Naive thymus-derived CD4-positive, alpha-beta T cell (primary cell): ENCODE data around the gene RGS6. TPM values are rescaled to one million over a fixed set of nuclear protein-coding genes. Genes with fewer than 3 reads are reported as not detected.
A peak's percentile ranks its signal among the peaks of the same experiment; 100 is the strongest.

ENCODE experiments used
- ATAC-seq: fragments of 150-1000 bp; cut with Tn5 transposase; 2 replicates; pipeline ENCODE4 v1.10.0; 2021; ENCODE audit warnings: mild to moderate bottlenecking, moderate library complexity
- CTCF ChIA-PET: fragments of 350-600 bp; sonication (Branson Sonifier 250); formaldehyde crosslinking; loops from one replicate; lab custom pipeline; 2021; ENCODE audit warnings: antibody characterized with exemption; lab: Charles Lee
- POLR2A ChIA-PET: fragments of 350-600 bp; sonication (Branson Sonifier 250); formaldehyde crosslinking; loops from one replicate; lab custom pipeline; 2021; ENCODE audit warnings: antibody characterized with exemption, inconsistent platforms; lab: Charles Lee
- DNase-seq, 9 donors: peaks; one replicate each; pipeline versions ENCODE4 v3.0.0 to v3.0.0-alpha.2; 2020 to 2022; ENCODE audit warnings: mixed read lengths in 1 of 9
- H3K27ac ChIP-seq: one replicate; pipeline ENCODE4 v1.7.0; 2013; ENCODE audit warnings: mild to moderate bottlenecking, low read depth, low read length, moderate library complexity
- H3K27me3 ChIP-seq, 2 donors: one replicate each; pipeline ENCODE4 v1.7.0; 2013; ENCODE audit warnings: low read length in 2 of 2, mild to moderate bottlenecking in 2 of 2, moderate library complexity in 2 of 2; ENCODE audit not compliant: control insufficient read depth in 2 of 2, insufficient read depth in 2 of 2
- H3K36me3 ChIP-seq, 3 experiments: 1 replicate in 2 of 3; 2 replicates in 1 of 3; pipeline ENCODE4 v1.7.0; 2013; ENCODE audit warnings: low read length in 3 of 3, mild to moderate bottlenecking in 3 of 3, moderate library complexity in 1 of 3; ENCODE audit not compliant: insufficient read depth in 3 of 3, control insufficient read depth in 2 of 3
- H3K4me1 ChIP-seq, 2 donors: one replicate each; pipeline ENCODE4 v1.7.0; 2013; ENCODE audit warnings: low read length in 2 of 2, mild to moderate bottlenecking in 2 of 2, moderate library complexity in 1 of 2; ENCODE audit not compliant: control insufficient read depth in 2 of 2, insufficient read depth in 2 of 2
- H3K4me3 ChIP-seq: 2 replicates; pipeline ENCODE4 v1.7.0; 2013; ENCODE audit warnings: mild to moderate bottlenecking, low read length
- H3K9me3 ChIP-seq, 3 experiments: 1 replicate in 2 of 3; 2 replicates in 1 of 3; pipeline ENCODE4 v1.7.0; 2013; ENCODE audit warnings: low read length in 3 of 3; ENCODE audit not compliant: control insufficient read depth in 2 of 3
- H3K27ac Mint-ChIP-seq, 9 donors: one replicate each; pipeline ENCODE4 v1.8.0; 2020 to 2022; ENCODE audit warnings: mixed read lengths in 9 of 9, mild to moderate bottlenecking in 8 of 9, moderate library complexity in 5 of 9, inconsistent platforms in 2 of 9
- H3K27me3 Mint-ChIP-seq, 5 donors: one replicate each; pipeline ENCODE4 v1.8.0; 2021 to 2022; ENCODE audit warnings: mixed read lengths in 5 of 5, mild to moderate bottlenecking in 1 of 5
- H3K36me3 Mint-ChIP-seq, 5 donors: one replicate each; pipeline ENCODE4 v1.8.0; 2020 to 2022; ENCODE audit warnings: mixed read lengths in 5 of 5, mild to moderate bottlenecking in 3 of 5, inconsistent platforms in 1 of 5
- H3K4me1 Mint-ChIP-seq, 7 donors: one replicate each; pipeline ENCODE4 v1.8.0; 2020 to 2022; ENCODE audit warnings: mixed read lengths in 7 of 7, mild to moderate bottlenecking in 3 of 7, inconsistent platforms in 1 of 7
- H3K4me3 Mint-ChIP-seq, 10 donors: one replicate each; pipeline ENCODE4 v1.8.0; 2020 to 2022; ENCODE audit warnings: mild to moderate bottlenecking in 10 of 10, mixed read lengths in 10 of 10, moderate library complexity in 6 of 10, inconsistent platforms in 2 of 10
- H3K9me3 Mint-ChIP-seq, 11 donors: one replicate each; pipeline ENCODE4 v1.8.0; 2020 to 2022; ENCODE audit warnings: mixed read lengths in 11 of 11, mild to moderate bottlenecking in 4 of 11, inconsistent platforms in 1 of 11, moderate library complexity in 1 of 11
- intact Hi-C, 2 donors: fragments of 100-400 bp; cut with micrococcal nuclease; formaldehyde crosslinking; loops; one replicate each; pipeline ENCODE4 v1.15.1; 2023
- polyA plus RNA-seq, 2 donors: library from polyadenylated mRNA; unstranded; fragments of 300-500 nt; fragmentation: Illumina TruSeq; gene quantifications; one replicate each; pipeline ENCODE4 v1.2.3, GENCODE V29; 2021
- total RNA-seq, 6 experiments: library from RNA in 5 of 6; stranded (reverse) in 5 of 6; gene quantifications; 1 replicate in 5 of 6; 2 replicates in 1 of 6; pipeline ENCODE4 v1.2.3 and lab custom pipeline; 2021 to 2026

RGS6 gene
- total and polyA plus RNA-seq, 7 experiments from 2014 or later, result 0.29 to 0.97 TPM; not detected in 5

GRCh38 chr14:72515779-72516770, 583.8 kb downstream of the RGS6 start:
- Histone ChIP-seq H3K4me1 (peaks cover 28 to 29% of the 10 kb centered on the region in 2 donors), H3K9me3 (no peaks in the 10 kb centered on the region), H3K36me3 (no peaks in the 10 kb centered on the region), H3K27me3 (no peaks in the 10 kb centered on the region), H3K4me3 (no peak overlapping the region), H3K27ac (no peak overlapping the region)
- intact Hi-C loops, result loop anchor here in 1 of 2 donors (5.0 kb wide), 1 partner anchor 196 kb away; no protein-coding TSS in a partner anchor
- peaks cover 28 to 75% (median 44%) of the 10 kb centered on the region in 7 donors for H3K4me1 Mint-ChIP-seq
- H3K4me3 Mint-ChIP-seq, result peak overlapping the region in 1 of 10 donors; percentile 11
- peak overlapping the region in 2 of 9 donors; percentile 15 to 61 for H3K27ac Mint-ChIP-seq
- ATAC-seq, result no peak
- CTCF ChIA-PET, result interaction anchor here (0.7 to 10.7 kb wide), 7 partner anchors 11 to 436 kb away, joined by 3 to 116 read pairs (median 3); partner anchors contain the start of gene DPF3
- DNase-seq, result no peak
- peaks cover 0 to 18% (median 6%) of the 10 kb centered on the region in 11 donors for H3K9me3 Mint-ChIP-seq
- H3K27me3 Mint-ChIP-seq, result peaks cover 0 to 6% (median 0%) of the 10 kb centered on the region in 5 donors
- POLR2A ChIA-PET, result interaction anchor here (0.8 kb wide), 1 partner anchor 21 kb away, joined by 3 read pairs; no protein-coding TSS in a partner anchor
- peaks cover 0 to 16% (median 0%) of the 10 kb centered on the region in 5 donors for H3K36me3 Mint-ChIP-seq

GRCh38 chr14:72516936-72517700, 584.9 kb downstream of the RGS6 start:
- no peak overlapping the region for H3K4me3 ChIP-seq
- DNase-seq (peak; percentile 42 to 78 (median 74)), ATAC-seq (peak; percentile 75)
- Mint-ChIP-seq H3K4me3 (peak overlapping the region in 9 of 10 donors; percentile 11 to 77 (median 40)), H3K27ac (peak overlapping the region in 4 of 9 donors; percentile 41 to 61 (median 48)), H3K36me3 (peaks cover 0 to 25% (median 0%) of the 10 kb centered on the region in 5 donors), H3K9me3 (peaks cover 0 to 23% (median 9%) of the 10 kb centered on the region in 11 donors), H3K27me3 (peaks cover 0 to under 1% (median 0%) of the 10 kb centered on the region in 5 donors), H3K4me1 (peaks cover 28 to 82% (median 44%) of the 10 kb centered on the region in 7 donors)
- no peaks in the 10 kb centered on the region for H3K9me3 ChIP-seq
- POLR2A ChIA-PET, result interaction anchor here (0.8 kb wide), 1 partner anchor 22 kb away, joined by 3 read pairs; no protein-coding TSS in a partner anchor
- no peaks in the 10 kb centered on the region for H3K27me3 ChIP-seq
- CTCF ChIA-PET, result interaction anchor here (0.7 to 10.7 kb wide), 7 partner anchors 15 to 432 kb away, joined by 3 to 116 read pairs (median 3); partner anchors contain the start of gene DPF3
- no peaks in the 10 kb centered on the region for H3K36me3 ChIP-seq
- H3K4me1 ChIP-seq, result peaks cover 28 to 36% of the 10 kb centered on the region in 2 donors
- intact Hi-C loops, result loop anchor here (1.0 to 5.0 kb wide), 5 partner anchors 195 to 955 kb away; no protein-coding TSS in a partner anchor
- no peak overlapping the region for H3K27ac ChIP-seq

- H3K4me1 Mint-ChIP-seq, result peaks cover 28 to 81% (median 44%) of the 10 kb centered on the region in 7 donors
- Histone ChIP-seq H3K36me3 (no peaks in the 10 kb centered on the region), H3K4me3 (no peak overlapping the region), H3K4me1 (peaks cover 28 to 36% of the 10 kb centered on the region in 2 donors), H3K9me3 (no peaks in the 10 kb centered on the region), H3K27ac (no peak overlapping the region), H3K27me3 (no peaks in the 10 kb centered on the region)
- POLR2A ChIA-PET, result no interaction called here
- intact Hi-C loops, result loop anchor here (1.0 to 5.0 kb wide), 7 partner anchors 41 to 955 kb away; no protein-coding TSS in a partner anchor
- CTCF ChIA-PET, result interaction anchor here (0.9 to 10.7 kb wide), 5 partner anchors 386 to 431 kb away, joined by 3 to 116 read pairs (median 3); no protein-coding TSS in a partner anchor
- ATAC-seq (no peak), DNase-seq (no peak)
- H3K4me3 Mint-ChIP-seq, result peak overlapping the region in 3 of 10 donors; percentile 68 to 78 (median 77)
- H3K36me3 Mint-ChIP-seq, result peaks cover 0 to 29% (median 0%) of the 10 kb centered on the region in 5 donors
- H3K27me3 Mint-ChIP-seq, result no peaks in the 10 kb centered on the region
- peaks cover 0 to 23% (median 9%) of the 10 kb centered on the region in 11 donors for H3K9me3 Mint-ChIP-seq
- peak overlapping the region in 3 of 9 donors; percentile 22 to 70 (median 31) for H3K27ac Mint-ChIP-seq
Observed at GRCh38 chr14:72517736-72518135, 585.5 kb downstream of the RGS6 start.

- DNase-seq (peak in 6 of 9 donors; percentile 27 to 50 (median 38)), ATAC-seq (peak; percentile 87)
- Mint-ChIP-seq H3K36me3 (peaks cover 0 to 31% (median 0%) of the 10 kb centered on the region in 5 donors), H3K27me3 (no peaks in the 10 kb centered on the region), H3K27ac (peak overlapping the region; percentile 47 to 93 (median 71)), H3K9me3 (peaks cover 0 to 23% (median 9%) of the 10 kb centered on the region in 11 donors), H3K4me1 (peaks cover 28 to 74% (median 49%) of the 10 kb centered on the region in 7 donors), H3K4me3 (peak overlapping the region; percentile 43 to 82 (median 70))
- ChIA-PET CTCF (interaction anchor here (0.8 to 10.7 kb wide), 2 partner anchors 13 to 385 kb away, joined by 5 to 116 read pairs; no protein-coding TSS in a partner anchor), POLR2A (interaction anchor here (1.2 kb wide), 1 partner anchor 14 kb away, joined by 3 read pairs; no protein-coding TSS in a partner anchor)
- intact Hi-C loops, result loop anchor here in 1 of 2 donors (1.0 to 5.0 kb wide), 6 partner anchors 13 to 375 kb away; partner anchors contain the start of gene DPF3
- no peaks in the 10 kb centered on the region for H3K27me3 ChIP-seq
- no peak overlapping the region for H3K4me3 ChIP-seq
- no peaks in the 10 kb centered on the region for H3K36me3 ChIP-seq
- peaks cover 30 to 36% of the 10 kb centered on the region in 2 donors for H3K4me1 ChIP-seq
- H3K9me3 ChIP-seq, result no peaks in the 10 kb centered on the region
- H3K27ac ChIP-seq, result peak overlapping the region; percentile 4
Observed at GRCh38 chr14:72518809-72519377, 586.7 kb downstream of the RGS6 start.

GRCh38 chr14:72519543-72519942, 587.3 kb downstream of the RGS6 start:
- ATAC-seq (peak; percentile 16), DNase-seq (no peak)
- intact Hi-C loops, result loop anchor here in 1 of 2 donors (1.0 to 5.0 kb wide), 5 partner anchors 13 to 375 kb away; partner anchors contain the start of gene DPF3
- H3K4me1 ChIP-seq, result peaks cover 36 to 42% of the 10 kb centered on the region in 2 donors
- H3K9me3 Mint-ChIP-seq, result peaks cover 0 to 23% (median 9%) of the 10 kb centered on the region in 11 donors
- POLR2A ChIA-PET, result interaction anchor here (1.2 kb wide), 1 partner anchor 13 kb away, joined by 3 read pairs; no protein-coding TSS in a partner anchor
- H3K4me3 Mint-ChIP-seq, result peak overlapping the region; percentile 21 to 82 (median 70)
- peaks cover 0 to 2% (median 0%) of the 10 kb centered on the region in 5 donors for H3K27me3 Mint-ChIP-seq
- no peaks in the 10 kb centered on the region for H3K27me3 ChIP-seq
- H3K4me3 ChIP-seq, result no peak overlapping the region
- peaks cover 28 to 74% (median 56%) of the 10 kb centered on the region in 7 donors for H3K4me1 Mint-ChIP-seq
- no peaks in the 10 kb centered on the region for H3K36me3 ChIP-seq
- no peaks in the 10 kb centered on the region for H3K9me3 ChIP-seq
- peaks cover 0 to 33% (median 0%) of the 10 kb centered on the region in 5 donors for H3K36me3 Mint-ChIP-seq
- no peak overlapping the region for H3K27ac ChIP-seq
- CTCF ChIA-PET, result interaction anchor here (0.8 to 10.7 kb wide), 2 partner anchors 13 to 385 kb away, joined by 5 to 116 read pairs; no protein-coding TSS in a partner anchor
- peak overlapping the region in 7 of 9 donors; percentile 19 to 93 (median 71) for H3K27ac Mint-ChIP-seq
